Retinal pigment epithelial cell (primary cell): Measurements from ENCODE around the gene PNPLA6.

Experiments used
- DNase-seq: peaks from one replicate; pipeline ENCODE4 v3.0.0-alpha.2; 2010; ENCODE audit warnings: low read depth
- H3K4me3 ChIP-seq: 2 replicates; pipeline ENCODE4 v1.5.1; 2011; ENCODE audit warnings: mild to moderate bottlenecking, low read length, control low read depth, moderate library complexity
- CTCF ChIP-seq: conservative IDR thresholded peaks from 2 replicates; pipeline ENCODE4 v1.5.1; 2011; ENCODE audit warnings: low read depth, low read length, control low read depth, inconsistent platforms

The PNPLA6 gene

GRCh38 chr19:7515110-7515644, 20.3 kb upstream of the PNPLA6 start:
- TF ChIP-seq CTCF = no peak

GRCh38 chr19:7515645-7516151, 19.8 kb upstream of the PNPLA6 start, which contains the start of gene ZNF358:
ZNF358 (plus strand) TSS chr19:7516103; CDS start chr19:7519243, 3,140 bp downstream.
- no peak for DNase-seq
- TF ChIP-seq CTCF = no peak
- H3K4me3 ChIP-seq = peak within 1 kb of the TSS; percentile 78

More at GRCh38 chr19:7515110-7515644, 20.3 kb upstream of the PNPLA6 start:
- peak overlapping the region; percentile 57 for H3K4me3 ChIP-seq
- no peak for DNase-seq

- no peak for TF ChIP-seq CTCF
- peak overlapping the region; percentile 78 for H3K4me3 ChIP-seq
- DNase-seq = no peak
Measured at GRCh38 chr19:7516333-7516732, 19.2 kb upstream of the PNPLA6 start.

- H3K4me3 ChIP-seq = peak overlapping the region; percentile 78
- TF ChIP-seq CTCF = no peak
- DNase-seq = no peak
Measured at GRCh38 chr19:7516878-7517277, 18.6 kb upstream of the PNPLA6 start.

GRCh38 chr19:7519361-7520130, 16.0 kb upstream of the PNPLA6 start:
- no peak overlapping the region for H3K4me3 ChIP-seq
- no peak for TF ChIP-seq CTCF

GRCh38 chr19:7520131-7521051, 15.1 kb upstream of the PNPLA6 start:
- DNase-seq = no peak
- no peak for TF ChIP-seq CTCF
- H3K4me3 ChIP-seq = no peak overlapping the region

More at GRCh38 chr19:7519361-7520130, 16.0 kb upstream of the PNPLA6 start:
- no peak for DNase-seq
